Measurements from ENCODE around the gene CLN6.
"Not testable (repeated sequence)": the region's sequence is repeated elsewhere in the genome, so short reads cannot be mapped to it uniquely, and the experiment has no call there.

CLN6 gene

GRCh38 chr15:68252925-68253534, 23.5 kb upstream of the CLN6 start:
- DNase-seq: no peak

GRCh38 chr15:68249058-68249713, 19.7 kb upstream of the CLN6 start:
- no peak for DNase-seq

GRCh38 chr15:68244235-68244634, 14.7 kb upstream of the CLN6 start:
- no peak for DNase-seq

- no peak for DNase-seq
Observed at GRCh38 chr15:68241088-68241935, 11.8 kb upstream of the CLN6 start.

GRCh38 chr15:68239025-68239424, 9.5 kb upstream of the CLN6 start:
- DNase-seq: no peak

GRCh38 chr15:68235022-68235421, 5.5 kb upstream of the CLN6 start:
- DNase-seq: no peak

GRCh38 chr15:68234520-68234919, 5.0 kb upstream of the CLN6 start:
- DNase-seq: not testable (repeated sequence)

GRCh38 chr15:68234060-68234459, 4.5 kb upstream of the CLN6 start:
- DNase-seq: no peak

GRCh38 chr15:68232937-68233336, 3.4 kb upstream of the CLN6 start:
- DNase-seq: no peak

- DNase-seq: no peak
Observed at GRCh38 chr15:68232449-68232848, 2.9 kb upstream of the CLN6 start.

- no peak for DNase-seq
Observed at GRCh38 chr15:68231102-68231818, 1.7 kb upstream of the CLN6 start.

- no peak for DNase-seq
Observed at GRCh38 chr15:68230157-68231100, 901 bp upstream of the CLN6 start.

- DNase-seq: no peak
Observed at GRCh38 chr15:68228971-68229385, 550 bp downstream of the CLN6 start.

GRCh38 chr15:68228143-68228970, 1.2 kb downstream of the CLN6 start:
- DNase-seq: no peak

GRCh38 chr15:68227643-68228142, 1.8 kb downstream of the CLN6 start:
- no peak for DNase-seq

- DNase-seq: not testable (repeated sequence)
Observed at GRCh38 chr15:68225442-68225841, 4.1 kb downstream of the CLN6 start.

GRCh38 chr15:68224546-68225250, 4.8 kb downstream of the CLN6 start:
- no peak for DNase-seq

GRCh38 chr15:68224108-68224507, 5.4 kb downstream of the CLN6 start:
- DNase-seq: no peak

- no peak for DNase-seq
Observed at GRCh38 chr15:68223171-68223570, 6.4 kb downstream of the CLN6 start.

- DNase-seq: not testable (repeated sequence)
Observed at GRCh38 chr15:68222432-68222743, 7.1 kb downstream of the CLN6 start.
